OCI-LY3 (cell line): ENCODE results near the gene CD63.
A peak's percentile ranks its signal among the peaks of the same experiment; 100 is the strongest.

Source experiments
- H2AFZ ChIP-seq: fragments of 200-600, 300-600 bp; shearing (Covaris generic); 2 replicates; pipeline ENCODE4 v1.6.0; 2014; ENCODE audit warnings: antibody characterized with exemption, low read depth, low read length
- H3K27ac ChIP-seq: fragments of 200-600, 300-600 bp; sonication (generic); 2 replicates; pipeline ENCODE4 v1.5.1; 2014; ENCODE audit warnings: mild to moderate bottlenecking, low read length, moderate library complexity, mixed read lengths
- H3K27me3 ChIP-seq: fragments of 200-600, 300-600 bp; sonication (generic); 2 replicates; pipeline ENCODE4 v1.6.1; 2014; ENCODE audit warnings: low read depth, low read length, mixed read lengths
- H3K36me3 ChIP-seq: fragments of 200-600, 300-600 bp; sonication (generic); replicated peaks from 2 replicates; pipeline ENCODE3; 2014; ENCODE audit warnings: low read depth, low read length, mixed read lengths
- H3K4me1 ChIP-seq: fragments of 300-600, 200-600 bp; sonication (generic); 2 replicates; pipeline ENCODE4 v1.6.1; 2014; ENCODE audit warnings: low read length, mixed read lengths
- H3K4me2 ChIP-seq: fragments of 200-600, 300-600 bp; sonication (generic); 2 replicates; pipeline ENCODE4 v1.6.1; 2014; ENCODE audit warnings: low read length, mixed read lengths
- H3K4me3 ChIP-seq: fragments of 300-600, 200-600 bp; sonication (generic); 2 replicates; pipeline ENCODE4 v1.5.1; 2014; ENCODE audit warnings: antibody characterized with exemption, mild to moderate bottlenecking, low read length, moderate library complexity
- H3K79me2 ChIP-seq: fragments of 300-600, 200-600 bp; shearing (Covaris generic); 2 replicates; pipeline ENCODE4 v1.6.1; 2014; ENCODE audit warnings: mild to moderate bottlenecking, low read length, mixed read lengths
- H3K9ac ChIP-seq: fragments of 300-600, 200-600 bp; shearing (Covaris generic); 2 replicates; pipeline ENCODE4 v1.6.0; 2014; ENCODE audit warnings: mild to moderate bottlenecking, low read length, moderate library complexity
- H3K9me3 ChIP-seq: fragments of 200-600, 300-600 bp; shearing (Covaris generic); 2 replicates; pipeline ENCODE4 v1.6.1; 2014; ENCODE audit warnings: low read length, mixed read lengths; ENCODE audit not compliant: insufficient read depth
- H4K20me1 ChIP-seq: fragments of 200-600, 300-600 bp; sonication (generic); 2 replicates; pipeline ENCODE4 v1.6.1; 2016; ENCODE audit warnings: low read length, mixed read lengths; ENCODE audit not compliant: insufficient read depth
- CTCF ChIP-seq: fragments of 200-600, 300-600 bp; sonication (generic); IDR thresholded peaks from 2 replicates; pipeline ENCODE4 v1.5.1; 2014; ENCODE audit warnings: antibody characterized with exemption, low read length, low read depth
- EZH2phosphoT487 ChIP-seq: fragments of 200-600 bp; shearing (Covaris generic); IDR thresholded peaks from 2 replicates; pipeline ENCODE4 v1.6.1; 2018; ENCODE audit warnings: antibody characterized with exemption, mixed run types, low read depth

The CD63 gene

DNA sequence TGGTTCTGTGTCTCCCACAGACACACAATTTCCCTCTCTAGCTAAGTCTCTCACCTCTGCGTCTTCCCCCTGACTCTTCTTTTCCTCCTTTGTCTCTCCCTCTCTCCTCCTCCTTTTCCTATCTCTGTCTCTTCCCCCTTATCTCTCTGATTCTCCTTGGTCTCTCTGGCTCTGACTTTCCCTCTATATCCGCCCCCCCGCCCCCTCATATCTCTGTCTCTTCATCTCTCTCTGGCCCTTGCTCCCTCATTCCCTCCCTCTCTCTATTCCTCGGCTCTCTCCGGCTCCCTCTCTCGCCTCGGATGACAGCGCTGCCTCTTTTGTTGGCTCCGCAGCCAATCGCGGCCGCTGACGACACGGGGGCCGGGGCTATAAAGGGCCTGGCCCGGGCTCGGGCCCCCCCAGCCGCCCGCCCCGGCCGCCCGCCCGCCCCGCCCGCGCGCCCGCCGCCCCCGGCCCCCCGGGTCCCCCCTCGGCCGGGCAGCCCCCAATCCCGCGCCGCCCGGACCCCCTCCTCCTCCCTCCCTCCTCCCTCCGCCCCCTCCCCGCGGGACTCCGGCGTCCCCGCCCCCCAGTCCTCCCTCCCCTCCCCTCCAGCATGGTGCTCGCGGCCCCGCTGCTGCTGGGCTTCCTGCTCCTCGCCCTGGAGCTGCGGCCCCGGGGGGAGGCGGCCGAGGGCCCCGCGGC is 14.1 kb upstream of the CD63 start, which contains the start of gene GDF11:
GDF11 (plus strand) TSS at position 404 of the 687 bp plus-strand sequence; CDS start at position 599, 195 bp downstream.
- peaks cover 20% of the 10 kb centered on the region for H3K4me1 ChIP-seq
- H3K4me2 ChIP-seq: peak within 1 kb of the TSS; percentile 99
- TF ChIP-seq EZH2phosphoT487: no peak
- TF ChIP-seq CTCF: no peak
- no peaks in the 10 kb centered on the region for H3K79me2 ChIP-seq
- H3K27me3 ChIP-seq: peaks cover 14% of the 10 kb centered on the region
- no peaks in the 10 kb centered on the region for H3K36me3 ChIP-seq
- H3K4me3 ChIP-seq: peak within 1 kb of the TSS; percentile 89
- no peaks in the 10 kb centered on the region for H3K9me3 ChIP-seq
- no peaks in the 10 kb centered on the region for H4K20me1 ChIP-seq
- peak within 1 kb of the TSS; percentile 82 for H2AFZ ChIP-seq
- H3K27ac ChIP-seq: no peak within 1 kb of the TSS
- peak within 1 kb of the TSS; percentile 61 for H3K9ac ChIP-seq

DNA sequence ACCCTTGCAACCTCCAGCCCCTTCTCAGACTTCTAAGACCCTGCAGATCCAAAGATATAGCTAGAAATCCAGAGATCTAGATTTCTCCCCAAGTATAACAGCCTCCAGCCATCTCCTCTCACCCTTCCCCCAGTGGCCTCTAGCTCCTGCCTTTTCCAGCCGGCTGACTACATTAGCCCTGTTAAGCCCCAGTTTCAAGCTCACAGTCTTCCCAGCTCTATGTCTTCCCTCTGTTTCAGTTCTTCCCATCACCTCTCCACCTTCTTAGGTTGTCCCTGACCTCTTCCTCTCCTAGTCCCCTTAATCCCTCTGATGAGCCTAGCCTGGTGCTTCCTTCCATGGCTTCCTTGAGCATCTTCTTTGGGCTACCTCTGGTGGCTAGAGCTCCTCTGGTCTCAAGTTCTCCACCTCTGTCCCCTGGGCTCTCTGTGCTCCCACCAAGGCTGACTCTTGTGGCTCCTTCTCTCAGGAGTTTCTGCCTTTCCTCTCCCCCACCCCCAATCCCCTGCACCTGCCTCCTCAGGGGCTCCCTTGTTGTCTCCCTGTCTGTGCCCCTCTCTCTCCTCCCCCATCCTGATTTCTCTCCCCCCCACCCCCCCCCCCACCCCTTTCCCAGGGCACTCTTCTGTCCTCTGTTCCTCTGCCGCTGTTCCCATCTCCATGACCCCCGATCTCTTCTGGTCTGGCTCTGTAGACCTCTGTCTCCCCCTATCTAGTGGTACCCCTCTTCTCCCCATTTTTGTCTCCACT is 13.3 kb upstream of the CD63 start:
- H3K4me1 ChIP-seq: peaks cover 26% of the 10 kb centered on the region
- H4K20me1 ChIP-seq: no peaks in the 10 kb centered on the region
- no peaks in the 10 kb centered on the region for H3K79me2 ChIP-seq
- no peak overlapping the region for H3K27ac ChIP-seq
- no peak for TF ChIP-seq CTCF
- TF ChIP-seq EZH2phosphoT487: no peak
- H3K4me2 ChIP-seq: peak overlapping the region; percentile 87
- peak overlapping the region; percentile 56 for H3K9ac ChIP-seq
- H3K27me3 ChIP-seq: peaks cover 14% of the 10 kb centered on the region
- H2AFZ ChIP-seq: peak overlapping the region; percentile 82
- peak overlapping the region; percentile 83 for H3K4me3 ChIP-seq
- no peaks in the 10 kb centered on the region for H3K9me3 ChIP-seq
- H3K36me3 ChIP-seq: no peaks in the 10 kb centered on the region

- peaks cover 12% of the 10 kb centered on the region for H3K4me1 ChIP-seq
- no peak for TF ChIP-seq EZH2phosphoT487
- H3K27ac ChIP-seq: no peak overlapping the region
- no peaks in the 10 kb centered on the region for H3K79me2 ChIP-seq
- H3K9me3 ChIP-seq: no peaks in the 10 kb centered on the region
- peak overlapping the region; percentile 87 for H3K4me3 ChIP-seq
- H2AFZ ChIP-seq: no peak overlapping the region
- peaks cover 10% of the 10 kb centered on the region; the same call in 1 of the 2 replicates for H3K27me3 ChIP-seq
- H4K20me1 ChIP-seq: no peaks in the 10 kb centered on the region
- no peaks in the 10 kb centered on the region for H3K36me3 ChIP-seq
- no peak overlapping the region for H3K9ac ChIP-seq
- no peak overlapping the region; the same call in 1 of the 2 replicates for H3K4me2 ChIP-seq
Observed at GRCh38 chr12:55739025-55739378, 10.2 kb upstream of the CD63 start.

- Histone ChIP-seq H3K36me3 (no peaks in the 10 kb centered on the region), H3K27ac (peak overlapping the region; percentile 80), H3K4me2 (peak overlapping the region; percentile 94), H3K79me2 (no peaks in the 10 kb centered on the region), H4K20me1 (no peaks in the 10 kb centered on the region), H3K4me1 (peaks cover 12% of the 10 kb centered on the region), H3K27me3 (peaks cover 10% of the 10 kb centered on the region; the same call in 1 of the 2 replicates), H2AFZ (peak overlapping the region; percentile 96), H3K9ac (peak overlapping the region; percentile 83), H3K9me3 (no peaks in the 10 kb centered on the region), H3K4me3 (peak overlapping the region; percentile 87)
- TF ChIP-seq EZH2phosphoT487 (no peak), CTCF (peak; percentile 87)
Observed at GRCh38 chr12:55738123-55739024, 9.6 kb upstream of the CD63 start.
